Astrocyte (in vitro differentiated cells and primary cell): ENCODE data around the gene GRID2. TPM values are rescaled to one million over a fixed set of nuclear protein-coding genes. Genes with fewer than 3 reads are reported as not detected.

ENCODE experiments used
- DNase-seq: peaks from one replicate; pipeline ENCODE4 v3.0.0-alpha.2; 2010; ENCODE audit warnings: low read depth
- FAIRE-seq: peaks from 2 replicates; lab custom pipeline; 2011; peaks lifted over from hg19 to GRCh38; lab: Jason Lieb, UNC
- H2AFZ ChIP-seq: 2 replicates; pipeline ENCODE4 v1.6.0; 2012; ENCODE audit warnings: low read depth, low read length, inconsistent platforms
- H3K27ac ChIP-seq: 2 replicates; pipeline ENCODE4 v1.5.1; 2011; ENCODE audit warnings: low read depth, low read length, inconsistent platforms
- H3K27me3 ChIP-seq: 2 replicates; pipeline ENCODE4 v1.6.0; 2011; ENCODE audit warnings: low read length, inconsistent platforms; ENCODE audit not compliant: insufficient read depth
- H3K36me3 ChIP-seq: 2 replicates; pipeline ENCODE4 v1.5.1; 2011; ENCODE audit warnings: low read length, inconsistent platforms; ENCODE audit not compliant: insufficient read depth
- H3K4me1 ChIP-seq: 2 replicates; pipeline ENCODE4 v1.5.1; 2011; ENCODE audit warnings: low read length, inconsistent platforms; ENCODE audit not compliant: insufficient read depth
- H3K4me2 ChIP-seq: 2 replicates; pipeline ENCODE4 v1.6.0; 2012; ENCODE audit warnings: low read length, inconsistent platforms
- H3K4me3 ChIP-seq: 2 replicates; pipeline ENCODE4 v1.5.1; 2011; ENCODE audit warnings: low read depth, mild to moderate bottlenecking, low read length, inconsistent platforms; ENCODE audit not compliant: insufficient read depth
- H3K79me2 ChIP-seq: 2 replicates; pipeline ENCODE4 v1.6.0; 2012; ENCODE audit warnings: mild to moderate bottlenecking, low read length, inconsistent platforms; ENCODE audit not compliant: insufficient read depth
- H3K9ac ChIP-seq: 2 replicates; pipeline ENCODE4 v1.6.0; 2012; ENCODE audit warnings: mild to moderate bottlenecking, low read length, inconsistent platforms
- H3K9me3 ChIP-seq: 2 replicates; pipeline ENCODE4 v1.5.1; 2012; ENCODE audit warnings: low read depth, mild to moderate bottlenecking, low read length, inconsistent platforms; ENCODE audit not compliant: insufficient read depth
- H4K20me1 ChIP-seq: 2 replicates; pipeline ENCODE4 v1.6.0; 2012; ENCODE audit warnings: low read length, inconsistent platforms; ENCODE audit not compliant: insufficient read depth
- H3K27ac Mint-ChIP-seq: one replicate; pipeline ENCODE4 v1.8.0; 2021; ENCODE audit warnings: mild to moderate bottlenecking, mixed read lengths; ENCODE audit not compliant: unreplicated experiment
- H3K27me3 Mint-ChIP-seq: one replicate; pipeline ENCODE4 v1.8.0; 2021; ENCODE audit warnings: low read depth, mixed read lengths; ENCODE audit not compliant: unreplicated experiment
- H3K36me3 Mint-ChIP-seq: one replicate; pipeline ENCODE4 v1.8.0; 2021; ENCODE audit warnings: low read depth, mixed read lengths; ENCODE audit not compliant: unreplicated experiment
- H3K4me1 Mint-ChIP-seq: one replicate; pipeline ENCODE4 v1.8.0; 2021; ENCODE audit warnings: low read depth, mixed read lengths; ENCODE audit not compliant: unreplicated experiment
- H3K4me3 Mint-ChIP-seq: one replicate; pipeline ENCODE4 v1.8.0; 2021; ENCODE audit warnings: mild to moderate bottlenecking, moderate library complexity, mixed read lengths; ENCODE audit not compliant: unreplicated experiment
- H3K9me3 Mint-ChIP-seq: one replicate; pipeline ENCODE4 v1.8.0; 2021; ENCODE audit warnings: mild to moderate bottlenecking, mixed read lengths; ENCODE audit not compliant: unreplicated experiment
- EZH2 ChIP-seq: IDR thresholded peaks from 2 replicates; pipeline ENCODE4 v1.6.1; 2012; ENCODE audit warnings: mild to moderate bottlenecking, low read length, inconsistent platforms; ENCODE audit not compliant: insufficient read depth
- total RNA-seq: library from RNA; stranded (reverse); gene quantifications from 2 replicates; pipeline ENCODE4 v1.2.1, GENCODE V29; 2021
- TF ChIP-seq, protein P1 (sequence below): IDR thresholded peaks from 2 replicates; pipeline ENCODE4 v1.5.1; 2011; ENCODE audit warnings: low read depth, mild to moderate bottlenecking, inconsistent platforms, low read length, moderate library complexity; ENCODE audit not compliant: insufficient read depth

The GRID2 gene
- total RNA-seq, 1 donor from 2014 or later, result 0.14 TPM

DNA sequence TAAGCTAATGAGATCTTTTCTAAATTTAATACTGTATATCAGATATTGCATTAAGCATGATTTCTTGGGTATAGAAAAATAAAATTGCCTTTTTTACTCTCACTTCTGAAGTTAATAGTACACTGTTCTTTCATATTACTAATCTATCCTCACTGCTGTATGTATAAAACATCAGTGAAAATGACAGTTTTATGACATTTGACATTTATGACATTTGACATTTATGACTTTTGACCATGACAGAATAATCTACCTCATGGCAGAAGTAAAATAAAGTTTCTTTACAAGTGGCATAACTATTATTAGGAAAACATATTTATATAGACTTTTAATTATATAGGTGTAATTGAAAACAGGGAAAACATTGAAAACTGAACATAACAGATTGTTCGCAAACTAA, 13.3 kb downstream of the GRID2 start:
- no peaks in the 10 kb centered on the region for H3K27me3 Mint-ChIP-seq
- H3K36me3 Mint-ChIP-seq, result no peaks in the 10 kb centered on the region
- TF ChIP-seq EZH2, result no peak
- TF ChIP-seq, protein P1, sequence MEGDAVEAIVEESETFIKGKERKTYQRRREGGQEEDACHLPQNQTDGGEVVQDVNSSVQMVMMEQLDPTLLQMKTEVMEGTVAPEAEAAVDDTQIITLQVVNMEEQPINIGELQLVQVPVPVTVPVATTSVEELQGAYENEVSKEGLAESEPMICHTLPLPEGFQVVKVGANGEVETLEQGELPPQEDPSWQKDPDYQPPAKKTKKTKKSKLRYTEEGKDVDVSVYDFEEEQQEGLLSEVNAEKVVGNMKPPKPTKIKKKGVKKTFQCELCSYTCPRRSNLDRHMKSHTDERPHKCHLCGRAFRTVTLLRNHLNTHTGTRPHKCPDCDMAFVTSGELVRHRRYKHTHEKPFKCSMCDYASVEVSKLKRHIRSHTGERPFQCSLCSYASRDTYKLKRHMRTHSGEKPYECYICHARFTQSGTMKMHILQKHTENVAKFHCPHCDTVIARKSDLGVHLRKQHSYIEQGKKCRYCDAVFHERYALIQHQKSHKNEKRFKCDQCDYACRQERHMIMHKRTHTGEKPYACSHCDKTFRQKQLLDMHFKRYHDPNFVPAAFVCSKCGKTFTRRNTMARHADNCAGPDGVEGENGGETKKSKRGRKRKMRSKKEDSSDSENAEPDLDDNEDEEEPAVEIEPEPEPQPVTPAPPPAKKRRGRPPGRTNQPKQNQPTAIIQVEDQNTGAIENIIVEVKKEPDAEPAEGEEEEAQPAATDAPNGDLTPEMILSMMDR, result no peak
- Histone ChIP-seq H3K36me3 (no peaks in the 10 kb centered on the region), H3K4me1 (no peaks in the 10 kb centered on the region), H3K79me2 (no peaks in the 10 kb centered on the region), H3K27me3 (no peaks in the 10 kb centered on the region), H3K9me3 (no peaks in the 10 kb centered on the region), H2AFZ (no peak overlapping the region), H3K4me3 (no peak overlapping the region), H3K4me2 (no peak overlapping the region), H3K27ac (no peak overlapping the region), H3K9ac (no peak overlapping the region), H4K20me1 (no peaks in the 10 kb centered on the region)
- DNase-seq (no peak), FAIRE-seq (no peak)
- H3K4me1 Mint-ChIP-seq, result no peaks in the 10 kb centered on the region
- no peaks in the 10 kb centered on the region for H3K9me3 Mint-ChIP-seq
- no peak overlapping the region for H3K27ac Mint-ChIP-seq
- H3K4me3 Mint-ChIP-seq, result no peak overlapping the region

GRCh38 chr4:92328095-92328494, 24.3 kb downstream of the GRID2 start:
- Histone ChIP-seq H4K20me1 (no peaks in the 10 kb centered on the region), H3K9me3 (no peaks in the 10 kb centered on the region), H3K36me3 (no peaks in the 10 kb centered on the region), H3K4me2 (no peak overlapping the region), H3K27ac (no peak overlapping the region), H3K4me3 (no peak overlapping the region), H3K9ac (no peak overlapping the region), H2AFZ (no peak overlapping the region), H3K79me2 (no peaks in the 10 kb centered on the region), H3K4me1 (no peaks in the 10 kb centered on the region), H3K27me3 (no peaks in the 10 kb centered on the region)
- Mint-ChIP-seq H3K9me3 (no peaks in the 10 kb centered on the region), H3K4me1 (no peaks in the 10 kb centered on the region), H3K27ac (no peak overlapping the region), H3K27me3 (no peaks in the 10 kb centered on the region), H3K4me3 (no peak overlapping the region), H3K36me3 (no peaks in the 10 kb centered on the region)
- DNase-seq (no peak), FAIRE-seq (no peak)
- TF ChIP-seq EZH2, result no peak
- TF ChIP-seq, protein P1, result no peak

DNA sequence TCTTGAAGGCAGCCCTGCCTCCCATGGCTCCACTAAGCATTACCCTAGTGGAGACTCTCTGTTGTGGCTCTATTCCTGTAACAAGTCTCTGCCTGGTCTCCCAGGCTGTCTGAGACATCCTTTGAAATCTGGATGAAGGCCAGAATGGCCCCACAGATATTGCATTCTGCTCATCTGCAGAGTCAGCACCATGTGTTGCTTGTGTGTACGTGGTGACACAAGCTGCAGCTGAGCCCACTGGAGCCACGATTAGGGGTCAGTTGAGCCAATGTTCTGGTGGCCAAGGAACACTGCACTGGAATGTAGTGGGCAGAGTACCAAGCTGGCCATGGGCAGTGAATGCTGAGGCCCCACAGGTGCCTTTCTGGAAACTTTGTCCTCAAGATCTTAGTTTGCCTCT, 29.2 kb downstream of the GRID2 start:
- no peaks in the 10 kb centered on the region for H3K79me2 ChIP-seq
- H3K4me1 Mint-ChIP-seq, result no peaks in the 10 kb centered on the region
- no peak overlapping the region for H3K27ac Mint-ChIP-seq
- no peaks in the 10 kb centered on the region for H3K36me3 ChIP-seq
- no peak overlapping the region for H3K4me3 Mint-ChIP-seq
- TF ChIP-seq EZH2, result no peak
- TF ChIP-seq, protein P1, result no peak
- peaks cover 2% of the 10 kb centered on the region for H3K27me3 Mint-ChIP-seq
- no peaks in the 10 kb centered on the region for H3K27me3 ChIP-seq
- no peaks in the 10 kb centered on the region for H3K4me1 ChIP-seq
- H3K9me3 Mint-ChIP-seq, result no peaks in the 10 kb centered on the region
- no peaks in the 10 kb centered on the region for H3K36me3 Mint-ChIP-seq
- no peaks in the 10 kb centered on the region for H3K9me3 ChIP-seq
- no peak overlapping the region for H3K4me2 ChIP-seq
- no peaks in the 10 kb centered on the region for H4K20me1 ChIP-seq
- no peak overlapping the region for H3K9ac ChIP-seq
- no peak overlapping the region for H3K4me3 ChIP-seq
- no peak overlapping the region for H2AFZ ChIP-seq
- H3K27ac ChIP-seq, result no peak overlapping the region
- DNase-seq (no peak), FAIRE-seq (no peak)
